ENCODE data around the gene CT47C1. TPM values are rescaled to one million over a fixed set of nuclear protein-coding genes. Genes with fewer than 3 reads are reported as not detected.
A peak's percentile ranks its signal among the peaks of the same experiment; 100 is the strongest.

The CT47C1 gene
- total RNA-seq, 2 experiments from 2014 or later = not detected

- Histone ChIP-seq H4K20me1 (ENCODE audit: insufficient read depth, low read length) (no peaks in the 10 kb centered on the region), H3K79me2 (ENCODE audit: insufficient read depth, low read depth, low read length) (no peaks in the 10 kb centered on the region), H3K9me2 (ENCODE audit: insufficient read depth, low read length) (no peaks in the 10 kb centered on the region), H3K4me3 (ENCODE audit: low read depth, low read length, poor library complexity, severe bottlenecking) (no peak overlapping the region), H3K36me3 (ENCODE audit: insufficient read depth, low read length) (no peaks in the 10 kb centered on the region), H2AFZ (ENCODE audit: low read length) (no peak overlapping the region), H3K27ac (ENCODE audit: low read depth, low read length, poor library complexity, severe bottlenecking) (no peak overlapping the region), H3K4me1 (ENCODE audit: insufficient read depth, low read length, poor library complexity, severe bottlenecking) (no peaks in the 10 kb centered on the region), H3K4me2 (ENCODE audit: low read length) (no peak overlapping the region), H3K9me3 (ENCODE audit: low read length) (no peaks in the 10 kb centered on the region)
- BruUV-seq (replicated peaks) = no TSS peak
- DNase-seq (ENCODE audit: low spot score) = peak; percentile 43
- intact Hi-C loops (cut with micrococcal nuclease; ENCODE audit: unreplicated experiment) = loop anchor here (5.0 kb wide), 2 partner anchors 60 to 220 kb away; no protein-coding TSS in a partner anchor
- ChIA-PET POLR2A (no interaction called here), CTCF (ENCODE audit: unreplicated experiment) (no interaction called here)
- TF ChIP-seq EZH2phosphoT487 (IDR thresholded peaks at IDR 0.05; ENCODE audit: borderline replicate concordance, low read depth, low read length) (no peak), CTCF (conservative IDR thresholded peaks at IDR 0.05; ENCODE audit: low read length) (peak; percentile 68)
These were observed 5.6 kb upstream of the CT47C1 start for GRCh38 chrX:119067023-119067739.

GRCh38 chrX:119069128-119069527 is 3.7 kb upstream of the CT47C1 start:
- H3K4me2 ChIP-seq (ENCODE audit: low read length) = no peak overlapping the region
- no peak overlapping the region for H3K27ac ChIP-seq (ENCODE audit: low read depth, low read length, poor library complexity, severe bottlenecking)
- H3K9me3 ChIP-seq (ENCODE audit: low read length) = no peaks in the 10 kb centered on the region
- no peak overlapping the region for H3K4me3 ChIP-seq (ENCODE audit: low read depth, low read length, poor library complexity, severe bottlenecking)
- no peaks in the 10 kb centered on the region for H3K36me3 ChIP-seq (ENCODE audit: insufficient read depth, low read length)
- H3K9me2 ChIP-seq (ENCODE audit: insufficient read depth, low read length) = no peaks in the 10 kb centered on the region
- ChIA-PET POLR2A (interaction anchor here (0.5 kb wide), 1 partner anchor 214 kb away, joined by 3 read pairs; no protein-coding TSS in a partner anchor), CTCF (ENCODE audit: unreplicated experiment) (no interaction called here)
- no peaks in the 10 kb centered on the region for H3K4me1 ChIP-seq (ENCODE audit: insufficient read depth, low read length, poor library complexity, severe bottlenecking)
- no peaks in the 10 kb centered on the region for H3K79me2 ChIP-seq (ENCODE audit: insufficient read depth, low read depth, low read length)
- BruUV-seq (replicated peaks) = no TSS peak
- no peaks in the 10 kb centered on the region for H4K20me1 ChIP-seq (ENCODE audit: insufficient read depth, low read length)
- TF ChIP-seq CTCF (conservative IDR thresholded peaks at IDR 0.05; ENCODE audit: low read length) (no peak), EZH2phosphoT487 (IDR thresholded peaks at IDR 0.05; ENCODE audit: borderline replicate concordance, low read depth, low read length) (no peak)
- intact Hi-C loops (cut with micrococcal nuclease; ENCODE audit: unreplicated experiment) = loop anchor here (5.0 kb wide), 2 partner anchors 62 to 222 kb away; no protein-coding TSS in a partner anchor
- no peak overlapping the region for H2AFZ ChIP-seq (ENCODE audit: low read length)
- DNase-seq (ENCODE audit: low spot score) = no peak

GRCh38 chrX:119069762-119070161 is 3.0 kb upstream of the CT47C1 start:
- no peak for DNase-seq (ENCODE audit: low spot score)
- POLR2A ChIA-PET = no interaction called here

More at GRCh38 chrX:119069762-119070161, 3.0 kb upstream of the CT47C1 start:
- TF ChIP-seq CTCF (conservative IDR thresholded peaks at IDR 0.05; ENCODE audit: low read length) (no peak), EZH2phosphoT487 (IDR thresholded peaks at IDR 0.05; ENCODE audit: borderline replicate concordance, low read depth, low read length) (no peak)
- Histone ChIP-seq H4K20me1 (ENCODE audit: insufficient read depth, low read length) (no peaks in the 10 kb centered on the region), H3K4me1 (ENCODE audit: insufficient read depth, low read length, poor library complexity, severe bottlenecking) (no peaks in the 10 kb centered on the region), H3K4me2 (ENCODE audit: low read length) (no peak overlapping the region), H3K9me2 (ENCODE audit: insufficient read depth, low read length) (no peaks in the 10 kb centered on the region), H3K4me3 (ENCODE audit: low read depth, low read length, poor library complexity, severe bottlenecking) (no peak overlapping the region), H3K27ac (ENCODE audit: low read depth, low read length, poor library complexity, severe bottlenecking) (no peak overlapping the region), H3K79me2 (ENCODE audit: insufficient read depth, low read depth, low read length) (no peaks in the 10 kb centered on the region), H2AFZ (ENCODE audit: low read length) (no peak overlapping the region), H3K9me3 (ENCODE audit: low read length) (no peaks in the 10 kb centered on the region), H3K36me3 (ENCODE audit: insufficient read depth, low read length) (no peaks in the 10 kb centered on the region)
- CTCF ChIA-PET (ENCODE audit: unreplicated experiment) = no interaction called here
- intact Hi-C loops (cut with micrococcal nuclease; ENCODE audit: unreplicated experiment) = loop anchor here (5.0 kb wide), 2 partner anchors 62 to 222 kb away; no protein-coding TSS in a partner anchor
- no TSS peak for BruUV-seq (replicated peaks)

Data from OCI-LY7 (cell line).